Neuronal stem cell (in vitro differentiated cells): ENCODE measurements around the gene GRK1. TPM values are rescaled to one million over a fixed set of nuclear protein-coding genes. Genes with fewer than 3 reads are reported as not detected.

Experiments
- DNase-seq: peaks from one replicate; pipeline ENCODE4 v3.0.0-alpha.2; 2013; ENCODE audit warnings: low spot score
- H2AFZ ChIP-seq: one replicate; pipeline ENCODE4 v1.6.1; 2013; ENCODE audit warnings: mild to moderate bottlenecking, low read length, inconsistent platforms
- H2AK5ac ChIP-seq: 2 replicates; pipeline ENCODE4 v1.6.1; 2013; ENCODE audit warnings: low read depth, mild to moderate bottlenecking, inconsistent platforms, low read length, moderate library complexity, mixed read lengths
- H2BK120ac ChIP-seq: 2 replicates; pipeline ENCODE4 v1.6.1; 2013; ENCODE audit warnings: low read depth, mild to moderate bottlenecking, inconsistent platforms, low read length, moderate library complexity, mixed read lengths
- H2BK12ac ChIP-seq: one replicate; pipeline ENCODE4 v1.6.1; 2013; ENCODE audit warnings: low read length, inconsistent platforms
- H2BK15ac ChIP-seq: 2 replicates; pipeline ENCODE4 v1.6.1; 2013; ENCODE audit warnings: mild to moderate bottlenecking, low read length, inconsistent platforms, mixed read lengths
- H2BK5ac ChIP-seq: one replicate; pipeline ENCODE4 v1.6.1; 2013; ENCODE audit warnings: inconsistent platforms, mild to moderate bottlenecking, low read length, moderate library complexity
- H3K14ac ChIP-seq: one replicate; pipeline ENCODE4 v1.6.1; 2013; ENCODE audit warnings: low read length, inconsistent platforms
- H3K18ac ChIP-seq: 2 replicates; pipeline ENCODE4 v1.6.1; 2013; ENCODE audit warnings: low read length, inconsistent platforms
- H3K23ac ChIP-seq: 2 replicates; pipeline ENCODE4 v1.6.1; 2013; ENCODE audit warnings: low read depth, mild to moderate bottlenecking, mixed read lengths, low read length, inconsistent platforms; ENCODE audit not compliant: poor library complexity
- H3K27ac ChIP-seq: replicated peaks from 3 replicates; pipeline ENCODE4 v1.5.1; 2013; ENCODE audit warnings: low read length, inconsistent platforms
- H3K27me3 ChIP-seq, 3 experiments: 2 replicates each; pipeline ENCODE4 v1.6.1; 2013; ENCODE audit warnings: low read length in 3 of 3, mild to moderate bottlenecking in 2 of 3, inconsistent platforms in 1 of 3, low read depth in 1 of 3, mixed read lengths in 1 of 3, moderate library complexity in 1 of 3; ENCODE audit not compliant: control insufficient read depth in 3 of 3, insufficient read depth in 3 of 3
- H3K36me3 ChIP-seq, 2 donors: replicated peaks in 1 of 2; 2 replicates each; pipeline ENCODE4 v1.6.1; 2013; ENCODE audit warnings: low read length in 2 of 2; ENCODE audit not compliant: control insufficient read depth in 2 of 2, insufficient read depth in 2 of 2
- H3K4ac ChIP-seq: 2 replicates; pipeline ENCODE4 v1.6.1; 2013; ENCODE audit warnings: inconsistent platforms, mild to moderate bottlenecking, low read length, moderate library complexity
- H3K4me1 ChIP-seq, 2 donors: 1 replicate in 1 of 2; 2 replicates in 1 of 2; pipeline ENCODE4 v1.6.1; 2013; ENCODE audit warnings: low read length in 2 of 2, low read depth in 1 of 2; ENCODE audit not compliant: control insufficient read depth in 2 of 2, insufficient read depth in 1 of 2
- H3K4me2 ChIP-seq: one replicate; pipeline ENCODE4 v1.6.1; 2013; ENCODE audit warnings: mild to moderate bottlenecking, low read length, inconsistent platforms; ENCODE audit not compliant: insufficient read depth, poor library complexity, severe bottlenecking
- H3K4me3 ChIP-seq, 2 donors: 2 replicates each; pipeline ENCODE4 v1.5.1; 2013; ENCODE audit warnings: low read length in 2 of 2, mild to moderate bottlenecking in 2 of 2, inconsistent platforms in 1 of 2, moderate library complexity in 1 of 2
- H3K79me1 ChIP-seq: one replicate; pipeline ENCODE4 v1.6.1; 2013; ENCODE audit warnings: low read depth, mild to moderate bottlenecking, inconsistent platforms, low read length, moderate library complexity
- H3K9ac ChIP-seq: one replicate; pipeline ENCODE4 v1.6.1; 2013; ENCODE audit warnings: mild to moderate bottlenecking, low read depth, low read length, inconsistent platforms; ENCODE audit not compliant: poor library complexity
- H3K9me3 ChIP-seq, 2 donors: replicated peaks in 1 of 2; 2 replicates each; pipeline versions ENCODE3 to v1.6.1; 2013; ENCODE audit warnings: low read length in 2 of 2, mild to moderate bottlenecking in 2 of 2, inconsistent platforms in 1 of 2, low read depth in 1 of 2, mixed read lengths in 1 of 2, moderate library complexity in 1 of 2; ENCODE audit not compliant: control insufficient read depth in 2 of 2, insufficient read depth in 1 of 2
- H4K8ac ChIP-seq: one replicate; pipeline ENCODE4 v1.6.1; 2013; ENCODE audit warnings: low read depth, mild to moderate bottlenecking, inconsistent platforms, low read length, moderate library complexity
- H4K91ac ChIP-seq: one replicate; pipeline ENCODE4 v1.6.1; 2013; ENCODE audit warnings: low read length, low read depth, mild to moderate bottlenecking, inconsistent platforms; ENCODE audit not compliant: poor library complexity
- WGBS, 2 donors: extraction: QIAGEN DNeasy Blood & Tissue Kit; methylation state at CpG; one replicate each; pipeline ENCODE4 v1.1.7; 2013; ENCODE audit warnings: missing lambda C conversion rate in 2 of 2, mixed read lengths in 1 of 2; ENCODE audit not compliant: insufficient read length in 2 of 2, insufficient replicate concordance in 1 of 2; ENCODE audit errors: extremely low coverage in 2 of 2; 5-methylcytosine and 5-hydroxymethylcytosine counted together
- polyA plus RNA-seq, 2 experiments: library from polyadenylated mRNA; stranded (reverse); fragments of 200-250 nt; gene quantifications; one replicate each; pipeline ENCODE4 v1.2.3, GENCODE V29; 2013

GRK1 gene
- 0.11 TPM for polyA plus RNA-seq (2013, experiment 1 of 2)
- 0.10 TPM for polyA plus RNA-seq (2013, experiment 2 of 2)

- H3K36me3 ChIP-seq, result no peaks in the 10 kb centered on the region
- no peak within 1 kb of the TSS for H2BK120ac ChIP-seq
- H2BK5ac ChIP-seq, result peak within 1 kb of the TSS; percentile 71
- H3K4ac ChIP-seq, result peak within 1 kb of the TSS; percentile 41
- peak within 1 kb of the TSS; percentile 67 for H3K18ac ChIP-seq
- H3K4me3 ChIP-seq, result peak within 1 kb of the TSS in 1 of 2 donors; percentile 49
- peaks cover 0 to 4% of the 10 kb centered on the region in 2 donors for H3K4me1 ChIP-seq
- peak within 1 kb of the TSS; percentile 72 for H2BK15ac ChIP-seq
- no CpG with 5 or more reads among the region's 32 CpGs for WGBS, 2 donors
- no peak within 1 kb of the TSS for H3K27ac ChIP-seq
- H3K4me2 ChIP-seq, result no peak within 1 kb of the TSS
- peak within 1 kb of the TSS; percentile 60 for H2AFZ ChIP-seq
- H3K79me1 ChIP-seq, result peaks cover 15% of the 10 kb centered on the region
- H3K27me3 ChIP-seq, result peaks cover 0 to 6% (median 4%) of the 10 kb centered on the region in 3 experiments
- H2BK12ac ChIP-seq, result peak within 1 kb of the TSS; percentile 14
- no peak within 1 kb of the TSS for H4K8ac ChIP-seq
- H3K14ac ChIP-seq, result peak within 1 kb of the TSS; percentile 32
- peak within 1 kb of the TSS; percentile 66 for H3K23ac ChIP-seq
- peak within 1 kb of the TSS; percentile 56 for H3K9ac ChIP-seq
- H2AK5ac ChIP-seq, result no peak within 1 kb of the TSS
- peaks cover 0 to 5% of the 10 kb centered on the region in 2 donors for H3K9me3 ChIP-seq
- no peak for DNase-seq
- no peak within 1 kb of the TSS for H4K91ac ChIP-seq
These were observed at the start of gene GRK1 for GRCh38 chr13:113666951-113667701. Gene GRK1 (plus strand): TSS chr13:113667219. CDS start chr13:113667387, 168 bp downstream.

GRCh38 chr13:113617961-113618360, 49.1 kb upstream of the GRK1 start:
- Histone ChIP-seq H3K4me1 (peaks cover 10 to 18% of the 10 kb centered on the region in 2 donors), H4K8ac (no peak overlapping the region), H3K4me3 (no peak overlapping the region), H3K27me3 (peaks cover 0 to 1% (median 0%) of the 10 kb centered on the region in 3 experiments), H2BK120ac (no peak overlapping the region), H2BK5ac (no peak overlapping the region), H3K79me1 (peaks cover 39% of the 10 kb centered on the region), H2BK15ac (no peak overlapping the region), H3K36me3 (peaks cover 23 to 76% of the 10 kb centered on the region in 2 donors), H3K4ac (no peak overlapping the region), H3K27ac (no peak overlapping the region), H3K14ac (no peak overlapping the region), H2AK5ac (no peak overlapping the region), H3K9me3 (peaks cover 8 to 12% of the 10 kb centered on the region in 2 donors), H2AFZ (no peak overlapping the region), H3K23ac (no peak overlapping the region), H2BK12ac (no peak overlapping the region), H3K18ac (no peak overlapping the region), H4K91ac (no peak overlapping the region), H3K4me2 (no peak overlapping the region), H3K9ac (no peak overlapping the region)
- DNase-seq, result no peak
- no CpG with 5 or more reads among the region's 5 CpGs for WGBS, 2 donors

GRCh38 chr13:113618455-113618854, 48.6 kb upstream of the GRK1 start:
- H2BK15ac ChIP-seq, result no peak overlapping the region
- DNase-seq, result no peak
- H3K9ac ChIP-seq, result no peak overlapping the region
- no peak overlapping the region for H2BK12ac ChIP-seq
- no peak overlapping the region for H3K27ac ChIP-seq
- H3K79me1 ChIP-seq, result peaks cover 40% of the 10 kb centered on the region
- peaks cover 26 to 76% of the 10 kb centered on the region in 2 donors for H3K36me3 ChIP-seq
- H2BK5ac ChIP-seq, result no peak overlapping the region
- no peak overlapping the region for H3K4me3 ChIP-seq
- H3K4ac ChIP-seq, result no peak overlapping the region
- H3K9me3 ChIP-seq, result peaks cover 9 to 14% of the 10 kb centered on the region in 2 donors
- no peak overlapping the region for H2AFZ ChIP-seq
- no peak overlapping the region for H2BK120ac ChIP-seq
- no peak overlapping the region for H4K8ac ChIP-seq
- H2AK5ac ChIP-seq, result no peak overlapping the region
- no peak overlapping the region for H3K14ac ChIP-seq
- no peak overlapping the region for H3K18ac ChIP-seq
- H3K4me1 ChIP-seq, result peaks cover 10 to 18% of the 10 kb centered on the region in 2 donors
- H4K91ac ChIP-seq, result no peak overlapping the region
- H3K23ac ChIP-seq, result no peak overlapping the region
- no peak overlapping the region for H3K4me2 ChIP-seq
- WGBS, 2 donors, result no CpG with 5 or more reads among the region's 7 CpGs
- H3K27me3 ChIP-seq, result peaks cover 0 to 1% (median 0%) of the 10 kb centered on the region in 3 experiments

- no peak overlapping the region for H3K4me3 ChIP-seq
- H3K4me1 ChIP-seq, result peaks cover 10 to 13% of the 10 kb centered on the region in 2 donors
- H3K23ac ChIP-seq, result peak overlapping the region; percentile 43
- H2BK5ac ChIP-seq, result no peak overlapping the region
- H3K36me3 ChIP-seq, result peaks cover 24 to 75% of the 10 kb centered on the region in 2 donors
- no peak overlapping the region for H2AFZ ChIP-seq
- peaks cover 13 to 14% of the 10 kb centered on the region in 2 donors for H3K9me3 ChIP-seq
- peak overlapping the region; percentile 61 for H3K18ac ChIP-seq
- H4K91ac ChIP-seq, result no peak overlapping the region
- no peak overlapping the region for H3K9ac ChIP-seq
- WGBS, 2 donors, result no CpG with 5 or more reads among the region's 15 CpGs
- H4K8ac ChIP-seq, result peak overlapping the region; percentile 29
- no peak overlapping the region for H3K4me2 ChIP-seq
- H2BK12ac ChIP-seq, result no peak overlapping the region
- no peak overlapping the region for H3K27ac ChIP-seq
- H2AK5ac ChIP-seq, result peak overlapping the region; percentile 93
- no peak overlapping the region for H2BK15ac ChIP-seq
- H3K4ac ChIP-seq, result peak overlapping the region; percentile 87
- no peaks in the 10 kb centered on the region for H3K27me3 ChIP-seq
- H3K14ac ChIP-seq, result peak overlapping the region; percentile 51
- peak overlapping the region; percentile 24 for H2BK120ac ChIP-seq
- no peak for DNase-seq
- peaks cover 27% of the 10 kb centered on the region for H3K79me1 ChIP-seq
These were observed 46.8 kb upstream of the GRK1 start for GRCh38 chr13:113620036-113620796.
